ENCODE measurements around the gene HDAC4. TPM values are rescaled to one million over a fixed set of nuclear protein-coding genes. Genes with fewer than 3 reads are reported as not detected.

Gene HDAC4
- total RNA-seq, 4 donors from 2014 or later: 24.8 to 82.9 (median 41.3) TPM

DNA sequence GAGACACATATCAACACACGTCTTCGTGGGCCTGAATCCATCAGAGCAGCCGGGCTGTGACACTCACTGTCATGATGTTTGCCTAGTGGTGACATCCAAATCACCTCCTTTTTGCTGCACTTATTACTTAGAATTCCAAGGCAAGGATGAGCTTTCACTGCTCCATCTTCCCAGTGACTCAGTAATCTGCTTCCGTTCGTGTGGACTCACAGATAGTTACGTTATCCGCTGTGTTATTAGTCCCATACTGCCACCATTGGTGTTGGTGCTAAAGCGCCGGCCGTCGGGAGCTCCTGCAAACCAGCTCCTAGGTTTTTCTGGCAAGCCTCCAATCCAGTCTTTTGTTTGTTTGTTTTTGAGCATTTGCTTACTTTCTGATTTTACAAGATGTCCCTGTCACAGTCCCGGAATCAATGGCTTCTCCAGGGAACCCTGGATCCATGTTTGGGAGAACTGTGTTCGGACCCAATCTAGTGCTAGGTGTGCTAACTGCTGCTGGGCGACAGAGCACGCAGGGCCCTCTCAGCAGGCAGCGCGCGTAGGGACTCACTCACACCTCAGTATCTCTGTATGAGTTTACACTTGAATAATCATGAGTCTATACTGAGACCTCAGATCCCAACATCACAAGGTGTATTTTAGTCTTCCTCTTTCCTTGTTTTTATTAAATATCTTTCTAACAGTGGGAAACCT is 42.6 kb downstream of the HDAC4 start:
- TF ChIP-seq CTCF (IDR thresholded peaks at IDR 0.05; ENCODE audit: low read depth): no peak

DNA sequence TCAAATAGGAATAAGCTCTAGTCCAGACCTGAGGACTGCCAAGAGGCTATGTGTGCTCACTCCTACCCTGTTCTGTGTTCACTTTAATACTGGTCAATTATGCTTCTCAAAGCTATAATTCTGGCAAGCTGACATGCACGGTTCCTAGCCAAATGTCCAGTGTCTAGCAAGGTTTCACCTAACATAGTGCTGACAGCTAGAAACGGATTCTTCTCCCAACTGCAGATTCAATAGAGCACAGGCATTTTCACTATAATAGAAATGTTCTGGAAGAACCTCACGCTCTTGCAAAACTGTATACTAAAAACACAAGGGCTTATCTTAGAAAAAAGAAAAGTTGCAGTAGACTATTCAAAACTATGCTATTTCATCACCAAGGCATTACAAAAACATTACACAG is 45.1 kb downstream of the HDAC4 start:
- TF ChIP-seq CTCF (IDR thresholded peaks at IDR 0.05; ENCODE audit: low read depth): no peak

- no peak for TF ChIP-seq CTCF (IDR thresholded peaks at IDR 0.05; ENCODE audit: low read depth)
Observed at GRCh38 chr2:239355139-239355538, 45.7 kb downstream of the HDAC4 start.

GRCh38 chr2:239354791-239355136 is 46.1 kb downstream of the HDAC4 start:
- no peak for TF ChIP-seq CTCF (IDR thresholded peaks at IDR 0.05; ENCODE audit: low read depth)

DNA sequence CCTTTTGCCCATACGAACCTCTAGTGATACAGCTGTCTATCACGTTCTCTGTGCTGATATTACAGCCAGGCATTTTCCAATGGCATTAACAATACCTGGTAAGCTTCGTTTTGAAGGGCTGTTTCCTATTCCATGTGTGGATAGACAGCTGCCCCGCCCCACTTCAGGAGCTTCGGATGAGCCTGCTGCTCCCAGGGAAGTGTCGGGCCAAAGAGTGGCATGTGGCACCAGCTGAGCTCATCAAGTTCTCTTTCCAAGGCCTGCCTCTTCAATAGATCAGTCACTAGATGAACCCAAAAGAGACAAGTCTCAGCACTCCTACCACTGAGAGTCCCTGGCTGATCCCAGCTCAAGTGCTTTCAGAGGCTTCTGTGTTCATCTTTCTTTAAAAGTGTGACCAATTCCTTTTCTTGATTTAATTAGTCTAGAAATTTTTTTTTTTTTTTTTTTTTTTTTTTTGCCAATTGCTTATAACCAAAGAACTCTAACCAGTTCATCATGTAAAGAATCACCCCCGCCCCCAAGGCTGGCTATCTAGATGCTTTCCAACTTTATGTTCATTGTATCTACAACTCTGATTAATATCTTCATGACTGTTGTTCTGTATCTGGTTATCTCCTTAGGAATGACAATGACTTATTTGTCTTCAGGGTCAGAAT is 46.6 kb downstream of the HDAC4 start:
- TF ChIP-seq CTCF (IDR thresholded peaks at IDR 0.05; ENCODE audit: low read depth): no peak

- TF ChIP-seq CTCF (IDR thresholded peaks at IDR 0.05; ENCODE audit: low read depth): no peak
Observed at GRCh38 chr2:239353692-239354091, 47.1 kb downstream of the HDAC4 start.

DNA sequence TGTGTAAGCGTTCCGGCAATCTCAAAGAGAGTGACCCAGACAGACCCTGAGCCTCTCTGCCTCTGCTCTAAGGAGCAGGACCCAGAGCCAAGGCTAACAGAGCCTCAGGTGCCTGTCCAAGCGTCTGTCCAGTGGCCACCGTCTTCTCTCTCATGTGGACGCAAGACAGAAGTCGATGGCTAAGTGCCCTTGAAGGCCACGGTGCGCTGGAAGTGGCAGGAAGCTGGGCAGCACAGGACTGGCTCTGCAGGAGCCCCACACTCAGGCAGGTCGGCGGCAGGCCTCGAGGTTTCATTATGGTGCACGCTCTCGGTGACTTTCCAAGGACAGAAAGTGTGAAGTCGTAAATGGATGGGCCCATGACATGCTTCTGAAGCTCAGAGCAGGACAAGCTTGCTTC is 49.1 kb downstream of the HDAC4 start:
- no peak for TF ChIP-seq CTCF (IDR thresholded peaks at IDR 0.05; ENCODE audit: low read depth)

All from subcutaneous adipose tissue (tissue), 4 donors.